Stimulated activated CD8-positive, alpha-beta memory T cell treated with anti-CD3 and anti-CD28 coated beads, Interleukin-2, amount 100 ng/mL, for 48 hours (primary cell): ENCODE data around the gene A4GALT.
"Not testable (repeated sequence)": the region's sequence is repeated elsewhere in the genome, so short reads cannot be mapped to it uniquely, and the experiment has no call there.

Experiments
- DNase-seq, 2 donors: peaks; one replicate each; pipeline ENCODE4 v3.0.0-alpha.2; 2020; ENCODE audit warnings: low read depth in 2 of 2

A4GALT gene

GRCh38 chr22:42742940-42743339, 22.3 kb upstream of the A4GALT start:
- no peak for DNase-seq

- not testable (repeated sequence) for DNase-seq
These were observed 19.6 kb upstream of the A4GALT start for GRCh38 chr22:42740320-42740719.

- no peak for DNase-seq
These were observed 13.7 kb upstream of the A4GALT start for GRCh38 chr22:42734406-42734805.

GRCh38 chr22:42733394-42733793, 12.7 kb upstream of the A4GALT start:
- DNase-seq: not testable (repeated sequence)

GRCh38 chr22:42732081-42732480, 11.4 kb upstream of the A4GALT start:
- DNase-seq: no peak

GRCh38 chr22:42726811-42727210, 6.1 kb upstream of the A4GALT start:
- DNase-seq: no peak

GRCh38 chr22:42725606-42726355, 5.1 kb upstream of the A4GALT start:
- DNase-seq: no peak

- no peak for DNase-seq
These were observed 3.4 kb upstream of the A4GALT start for GRCh38 chr22:42724062-42724461.

GRCh38 chr22:42721045-42721434, 370 bp upstream of the A4GALT start:
- no peak for DNase-seq

- DNase-seq: no peak
These were observed 911 bp downstream of the A4GALT start for GRCh38 chr22:42719656-42720262.

- DNase-seq: no peak
These were observed 1.5 kb downstream of the A4GALT start for GRCh38 chr22:42719133-42719532.

- no peak for DNase-seq
These were observed 3.3 kb downstream of the A4GALT start for GRCh38 chr22:42717197-42717928.

- DNase-seq: no peak
These were observed 4.0 kb downstream of the A4GALT start for GRCh38 chr22:42716649-42717127.

GRCh38 chr22:42716221-42716620, 4.4 kb downstream of the A4GALT start:
- DNase-seq: no peak

- no peak for DNase-seq
These were observed 5.8 kb downstream of the A4GALT start for GRCh38 chr22:42714768-42715390.

- no peak for DNase-seq
These were observed 6.4 kb downstream of the A4GALT start for GRCh38 chr22:42714308-42714707.

- no peak for DNase-seq
These were observed 8.5 kb downstream of the A4GALT start for GRCh38 chr22:42711895-42712837.

GRCh38 chr22:42711281-42711731, 9.4 kb downstream of the A4GALT start:
- DNase-seq: no peak

GRCh38 chr22:42708417-42708816, 12.3 kb downstream of the A4GALT start:
- DNase-seq: no peak

- DNase-seq: no peak
These were observed 13.2 kb downstream of the A4GALT start for GRCh38 chr22:42707496-42707895.

- DNase-seq: no peak
These were observed 15.8 kb downstream of the A4GALT start for GRCh38 chr22:42704896-42705295.
